ENCODE results near the gene SGMS2.
A peak's percentile ranks its signal among the peaks of the same experiment; 100 is the strongest.

The SGMS2 gene

DNA sequence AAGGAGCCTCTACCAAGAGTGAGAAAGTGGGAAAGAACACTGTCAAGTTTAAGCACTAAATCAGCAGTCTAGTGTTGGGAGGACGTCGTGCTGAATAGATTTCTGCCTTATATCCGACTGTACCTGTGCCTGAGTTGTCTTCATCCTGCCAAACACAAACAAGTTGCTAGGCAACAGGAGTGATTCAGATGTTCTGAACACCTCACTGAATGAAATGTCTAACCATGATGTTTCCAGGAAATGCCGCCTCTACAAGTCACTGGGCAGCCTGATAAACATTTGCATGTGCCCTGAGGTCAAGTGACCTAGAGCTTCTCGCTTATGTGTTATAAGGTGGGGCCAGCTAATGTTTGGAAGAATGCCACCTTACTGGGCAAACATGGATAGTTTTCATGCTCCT, 37.9 kb downstream of the SGMS2 start:
- DNase-seq (ENCODE audit: low read depth): peak; percentile 87
- TF ChIP-seq CTCF (IDR thresholded peaks at IDR 0.05; ENCODE audit: low read length, missing control alignments): no peak

GRCh38 chr4:107863416-107863815, 38.7 kb downstream of the SGMS2 start:
- no peak for DNase-seq (ENCODE audit: low read depth)

More for the DNA sequence above, 37.9 kb downstream of the SGMS2 start:
- no peak overlapping the region for H3K4me3 ChIP-seq (replicated peaks; ENCODE audit: low read depth, low read length)

DNA sequence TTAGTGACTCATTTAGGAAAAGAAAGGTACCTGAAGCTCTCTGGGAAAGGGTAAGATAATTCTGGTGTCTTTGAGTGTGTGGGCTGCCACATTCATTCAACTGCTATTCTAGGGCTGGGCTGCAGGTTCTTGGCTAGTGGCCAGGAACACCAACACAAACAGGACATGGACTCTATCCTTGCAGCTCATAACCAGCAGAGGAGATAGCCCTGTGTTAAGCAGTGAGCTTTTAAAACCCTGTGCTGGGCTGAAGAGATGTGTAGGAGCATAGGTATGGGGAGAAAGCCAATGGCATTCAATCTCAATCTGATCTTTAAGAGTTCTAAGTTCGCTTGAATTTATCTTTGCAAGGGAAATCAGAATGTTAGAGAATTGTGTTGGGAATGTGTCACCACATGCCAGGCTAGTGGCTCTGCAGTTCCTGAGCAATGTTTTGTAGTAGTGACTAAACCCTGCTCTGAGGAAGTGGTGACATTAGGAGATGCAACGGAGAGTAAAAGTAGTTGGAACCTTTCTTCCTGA, 39.2 kb downstream of the SGMS2 start:
- peak; percentile 65 for DNase-seq (ENCODE audit: low read depth)
- no peak for TF ChIP-seq CTCF (IDR thresholded peaks at IDR 0.05; ENCODE audit: low read length, missing control alignments)
- H3K4me3 ChIP-seq (replicated peaks; ENCODE audit: low read depth, low read length): no peak overlapping the region

More at GRCh38 chr4:107863416-107863815, 38.7 kb downstream of the SGMS2 start:
- TF ChIP-seq CTCF (IDR thresholded peaks at IDR 0.05; ENCODE audit: low read length, missing control alignments): no peak
- no peak overlapping the region for H3K4me3 ChIP-seq (replicated peaks; ENCODE audit: low read depth, low read length)

DNA sequence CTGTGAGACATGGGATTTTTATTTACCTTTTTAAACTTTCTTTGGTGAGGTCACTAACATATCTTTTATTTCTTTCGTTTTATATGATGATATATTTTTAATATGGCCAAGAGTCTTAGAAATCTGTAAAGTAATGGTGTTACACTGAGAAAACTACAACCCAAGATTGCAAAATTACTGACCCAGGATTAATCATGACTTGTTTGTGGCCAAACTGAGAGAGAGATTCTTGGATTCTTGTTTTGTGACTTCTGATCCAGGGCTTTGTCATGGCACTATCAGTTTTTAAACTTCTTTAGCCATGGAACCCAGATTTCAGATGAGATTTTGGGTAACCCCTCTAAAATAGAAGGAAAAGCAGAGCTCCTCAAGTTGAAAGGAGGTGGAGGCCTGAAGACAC, 42.0 kb downstream of the SGMS2 start:
- TF ChIP-seq CTCF (IDR thresholded peaks at IDR 0.05; ENCODE audit: low read length, missing control alignments): no peak
- DNase-seq (ENCODE audit: low read depth): no peak

DNA sequence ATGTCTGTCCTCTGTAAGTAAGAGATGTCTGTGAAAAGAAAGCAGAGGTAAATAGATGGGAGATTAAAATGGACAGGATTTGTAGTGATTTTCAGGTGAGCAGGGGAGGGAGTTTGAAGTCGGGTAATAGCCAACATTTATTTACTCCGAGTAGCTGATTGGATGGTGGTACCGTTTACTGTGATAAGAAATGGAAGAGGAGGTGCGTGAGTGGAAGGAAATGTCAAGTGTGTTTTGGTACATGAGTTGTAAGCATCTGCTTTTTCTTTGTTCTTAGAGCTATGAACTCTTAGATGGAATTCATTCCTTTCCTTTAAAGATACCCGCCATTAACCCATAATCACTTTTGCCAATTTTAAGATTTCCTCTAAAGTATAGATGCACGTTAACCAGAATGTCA, 45.5 kb downstream of the SGMS2 start:
- H3K4me3 ChIP-seq (replicated peaks; ENCODE audit: low read depth, low read length): no peak overlapping the region
- no peak for TF ChIP-seq CTCF (IDR thresholded peaks at IDR 0.05; ENCODE audit: low read length, missing control alignments)
- DNase-seq (ENCODE audit: low read depth): no peak

More for the DNA sequence above, 42.0 kb downstream of the SGMS2 start:
- H3K4me3 ChIP-seq (replicated peaks; ENCODE audit: low read depth, low read length): no peak overlapping the region

DNA sequence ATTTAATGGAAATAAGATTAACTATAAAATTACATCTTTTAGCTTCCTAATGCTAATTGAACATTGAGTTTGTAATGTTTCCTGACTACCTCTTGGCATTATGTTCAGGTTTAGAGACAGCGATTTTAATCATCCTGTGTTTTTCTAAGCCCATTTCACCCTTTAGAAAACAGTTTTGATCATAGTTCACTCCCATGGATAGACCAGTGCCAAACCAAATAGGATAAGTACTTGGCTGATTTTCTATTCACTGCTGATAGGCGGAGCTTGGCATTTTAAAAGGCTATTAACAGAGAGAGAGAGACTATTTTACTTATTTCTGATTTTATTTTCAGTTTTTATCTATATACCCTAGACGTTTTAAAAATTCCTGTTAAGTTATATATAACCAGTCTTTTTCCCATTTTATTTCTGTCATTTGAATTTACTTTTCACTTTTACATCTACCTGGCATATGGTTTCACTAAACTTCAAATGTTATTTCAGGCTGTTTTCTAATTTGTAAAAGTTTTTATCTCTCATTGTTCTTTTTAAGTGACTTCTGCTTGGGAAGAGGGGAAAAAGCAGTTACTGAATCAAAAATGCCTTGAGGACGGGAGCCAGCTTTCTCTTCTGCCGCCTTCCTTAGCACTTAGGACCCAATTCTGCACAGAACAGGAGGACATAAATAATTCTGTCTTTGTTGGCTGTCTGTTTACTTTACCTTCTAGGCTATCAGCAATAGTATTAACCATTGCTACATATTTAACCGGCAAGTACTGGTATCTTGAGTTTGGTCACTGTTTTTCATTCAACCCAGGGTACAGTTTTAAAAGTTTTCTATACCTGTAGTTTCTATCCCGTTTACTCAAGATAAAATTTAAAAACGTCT, 46.4 kb downstream of the SGMS2 start:
- peak overlapping the region; percentile 30 for H3K4me3 ChIP-seq (replicated peaks; ENCODE audit: low read depth, low read length)
- peak; percentile 37 for DNase-seq (ENCODE audit: low read depth)
- TF ChIP-seq CTCF (IDR thresholded peaks at IDR 0.05; ENCODE audit: low read length, missing control alignments): no peak

All from fibroblast of pulmonary artery (primary cell).